Ishikawa (cell line): ENCODE results near the gene TNS3.
A peak's percentile ranks its signal among the peaks of the same experiment; 100 is the strongest.

ENCODE experiments used
- CEBPB ChIP-seq: IDR thresholded peaks from 2 replicates; pipeline ENCODE4 v1.6.1; 2012
- EP300 ChIP-seq: IDR thresholded peaks from 2 replicates; pipeline ENCODE4 v1.6.1; 2012; ENCODE audit warnings: borderline replicate concordance
- FOXM1 ChIP-seq: IDR thresholded peaks from 2 replicates; pipeline ENCODE4 v1.6.1; 2012; ENCODE audit warnings: low read depth, borderline replicate concordance
- NFIC ChIP-seq: IDR thresholded peaks from 2 replicates; pipeline ENCODE4 v1.6.1; 2012
- REST ChIP-seq: IDR thresholded peaks from 2 replicates; pipeline ENCODE4 v1.6.1; 2012; ENCODE audit warnings: low read depth, mild to moderate bottlenecking
- TAF1 ChIP-seq: IDR thresholded peaks from 2 replicates; pipeline ENCODE4 v1.6.1; 2012; ENCODE audit warnings: low read depth, mild to moderate bottlenecking
- TCF12 ChIP-seq: IDR thresholded peaks from 2 replicates; pipeline ENCODE4 v1.6.1; 2012; ENCODE audit warnings: low read depth
- TEAD4 ChIP-seq: IDR thresholded peaks from 2 replicates; pipeline ENCODE4 v1.6.1; 2012
- YY1 ChIP-seq: IDR thresholded peaks from 2 replicates; pipeline ENCODE4 v1.6.1; 2012; ENCODE audit warnings: low read depth

- TF ChIP-seq YY1 (no peak), TEAD4 (no peak), TCF12 (no peak), EP300 (no peak), NFIC (no peak), TAF1 (no peak), REST (peak; percentile 57), FOXM1 (no peak), CEBPB (no peak)
These were observed 138.9 kb downstream of the TNS3 start for GRCh38 chr7:47443049-47443448.
